MM.1S (cell line): Measurements from ENCODE around the gene APPL1.

ENCODE experiments used
- EZH2 ChIP-seq: fragments of 300-600 bp; sonication (generic); optimal IDR thresholded peaks from 2 replicates; pipeline ENCODE3; 2017; ENCODE audit warnings: low read depth, mild to moderate bottlenecking, antibody characterized with exemption, low read length, mixed read lengths
- TF ChIP-seq, protein P1 (sequence below): fragments of 300-600 bp; sonication (generic); IDR thresholded peaks from 2 replicates; pipeline ENCODE4 v1.5.1; 2016; ENCODE audit warnings: antibody characterized with exemption, low read length, mixed read lengths

DNA sequence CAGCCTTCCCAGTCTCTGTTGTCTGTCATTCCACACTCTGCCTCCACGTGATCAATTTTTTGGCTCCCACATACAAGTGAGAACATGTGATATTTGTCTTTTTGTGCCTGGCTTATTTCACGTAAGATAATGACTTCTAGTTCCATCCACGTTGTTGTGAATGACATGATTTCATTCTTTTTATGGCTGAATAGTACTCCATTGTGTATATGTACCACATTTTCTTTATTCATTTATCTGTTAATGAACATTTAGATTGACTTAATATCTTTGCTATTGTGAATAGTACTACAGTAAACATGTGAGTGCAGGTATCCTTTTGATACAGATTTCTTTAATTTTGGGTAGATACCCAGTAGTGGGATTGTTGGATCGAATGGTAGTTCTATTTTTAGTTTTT lies 33.6 kb downstream of the APPL1 start:
- TF ChIP-seq, protein P1, sequence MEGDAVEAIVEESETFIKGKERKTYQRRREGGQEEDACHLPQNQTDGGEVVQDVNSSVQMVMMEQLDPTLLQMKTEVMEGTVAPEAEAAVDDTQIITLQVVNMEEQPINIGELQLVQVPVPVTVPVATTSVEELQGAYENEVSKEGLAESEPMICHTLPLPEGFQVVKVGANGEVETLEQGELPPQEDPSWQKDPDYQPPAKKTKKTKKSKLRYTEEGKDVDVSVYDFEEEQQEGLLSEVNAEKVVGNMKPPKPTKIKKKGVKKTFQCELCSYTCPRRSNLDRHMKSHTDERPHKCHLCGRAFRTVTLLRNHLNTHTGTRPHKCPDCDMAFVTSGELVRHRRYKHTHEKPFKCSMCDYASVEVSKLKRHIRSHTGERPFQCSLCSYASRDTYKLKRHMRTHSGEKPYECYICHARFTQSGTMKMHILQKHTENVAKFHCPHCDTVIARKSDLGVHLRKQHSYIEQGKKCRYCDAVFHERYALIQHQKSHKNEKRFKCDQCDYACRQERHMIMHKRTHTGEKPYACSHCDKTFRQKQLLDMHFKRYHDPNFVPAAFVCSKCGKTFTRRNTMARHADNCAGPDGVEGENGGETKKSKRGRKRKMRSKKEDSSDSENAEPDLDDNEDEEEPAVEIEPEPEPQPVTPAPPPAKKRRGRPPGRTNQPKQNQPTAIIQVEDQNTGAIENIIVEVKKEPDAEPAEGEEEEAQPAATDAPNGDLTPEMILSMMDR, result no peak
- TF ChIP-seq EZH2, result no peak
